ENCODE data around the gene TUBA3E. TPM values are rescaled to one million over a fixed set of nuclear protein-coding genes. Genes with fewer than 3 reads are reported as not detected.
A peak's percentile ranks its signal among the peaks of the same experiment; 100 is the strongest.
"Not testable (repeated sequence)": the region's sequence is repeated elsewhere in the genome, so short reads cannot be mapped to it uniquely, and the experiment has no call there.

Gene TUBA3E
- total RNA-seq, 1 donor from 2014 or later = not detected

DNA sequence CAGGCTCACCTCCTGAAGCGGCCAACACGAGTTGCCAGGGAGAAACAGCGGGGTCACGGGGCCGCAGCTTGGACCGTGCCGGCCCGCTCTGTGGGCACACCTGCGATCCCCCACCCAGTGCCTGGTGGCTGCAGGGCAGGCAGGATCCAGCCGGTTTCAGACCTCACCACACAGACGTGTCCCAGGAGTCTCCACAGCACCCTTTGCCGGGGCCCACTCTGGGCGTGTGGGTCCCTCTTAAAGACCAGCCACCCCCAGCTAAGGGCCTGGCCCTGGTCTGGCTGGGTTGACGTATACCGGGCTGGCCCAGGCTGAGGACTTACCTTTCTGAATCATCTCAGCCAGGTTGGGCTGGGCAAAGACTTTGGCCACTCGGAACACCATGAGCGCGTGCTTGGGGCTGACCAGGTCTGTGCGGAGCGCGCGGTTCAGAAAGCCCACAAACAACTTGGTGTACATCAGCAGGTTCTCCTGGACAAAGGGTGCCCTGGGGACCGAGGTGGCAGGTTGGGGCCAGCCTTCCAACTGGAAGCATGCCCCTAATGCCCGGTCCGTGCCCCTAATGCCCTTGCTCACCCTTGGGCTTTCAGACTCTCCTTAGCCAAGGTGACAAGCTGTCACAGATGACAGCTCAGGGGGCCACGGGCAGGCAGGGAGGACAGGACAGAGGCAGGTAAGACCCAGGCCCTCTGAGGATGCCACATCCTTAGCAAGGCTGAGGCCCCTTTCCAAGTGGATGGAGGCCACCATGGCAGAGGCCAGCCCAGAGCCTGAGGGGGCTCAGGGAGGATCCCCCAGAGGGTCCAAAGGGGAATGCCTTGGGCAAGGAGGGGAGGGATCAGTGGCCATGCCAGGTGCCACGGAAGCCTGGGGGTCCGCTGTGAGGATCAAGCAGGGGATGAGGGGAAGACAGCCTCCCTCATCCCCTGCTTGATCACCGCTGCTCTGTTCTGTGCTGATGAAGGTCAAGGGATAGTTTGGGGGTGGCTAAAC is 43.2 kb downstream of the TUBA3E start:
- no peak for ATAC-seq
- peak; percentile 53 for DNase-seq (ENCODE audit: low spot score)
- intact Hi-C loops (cut with DNase I) = no loop called here

DNA sequence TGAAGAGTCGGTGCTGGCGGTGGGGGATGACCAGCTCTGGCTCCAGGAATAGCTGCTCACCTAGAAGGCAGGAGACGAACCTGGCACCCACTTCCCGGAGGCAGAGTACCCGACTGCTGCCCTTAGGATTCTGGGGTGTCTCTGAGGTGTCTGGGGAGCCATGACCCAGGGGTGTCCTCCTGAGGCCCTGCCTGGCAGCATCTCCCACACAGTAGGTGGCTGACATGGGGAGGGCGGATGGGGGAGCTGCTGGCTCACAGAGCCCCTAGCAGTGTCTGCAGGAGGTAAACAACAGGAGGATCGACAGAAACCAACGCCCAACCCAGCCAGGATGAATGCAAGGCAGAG is 43.8 kb downstream of the TUBA3E start:
- intact Hi-C loops (cut with DNase I); ATAC-seq: not testable (repeated sequence)
- DNase-seq (ENCODE audit: low spot score) = peak; percentile 34

DNA sequence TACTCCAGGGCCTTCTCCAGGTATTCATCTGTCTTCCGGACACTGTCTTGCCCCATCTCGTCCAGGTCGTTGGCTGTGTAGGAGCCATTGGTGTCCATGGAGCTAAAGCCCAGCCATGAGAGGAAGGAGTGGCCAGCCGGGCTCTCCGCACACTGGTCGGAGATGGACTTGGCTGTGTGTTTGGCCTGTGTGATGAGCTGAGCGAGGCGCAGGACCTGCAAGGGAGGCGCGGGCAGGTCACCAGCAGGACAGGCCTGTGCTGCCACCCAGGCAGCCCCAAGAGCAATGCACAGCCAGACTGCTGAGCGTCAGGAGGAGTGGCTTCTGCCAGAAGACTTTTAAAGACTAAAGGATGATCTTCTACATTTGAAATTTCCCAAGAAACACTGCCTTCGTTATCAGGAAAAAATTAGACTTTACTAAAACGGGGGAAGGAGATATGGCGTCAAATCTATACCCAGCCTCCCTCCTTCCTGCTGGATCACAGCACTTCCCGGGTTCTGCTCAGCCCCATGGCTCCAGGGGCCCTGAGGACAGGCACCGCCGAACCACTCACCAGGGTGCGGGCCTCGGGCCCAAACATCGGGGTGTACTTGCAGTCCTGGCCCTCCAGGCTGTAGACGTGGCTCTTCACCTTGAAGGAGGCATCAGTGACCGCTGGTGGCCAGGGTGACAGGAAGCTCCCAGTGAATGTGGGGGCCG is 44.4 kb downstream of the TUBA3E start:
- ATAC-seq; intact Hi-C loops (cut with DNase I): not testable (repeated sequence)
- DNase-seq (ENCODE audit: low spot score) = peak; percentile 27

DNA sequence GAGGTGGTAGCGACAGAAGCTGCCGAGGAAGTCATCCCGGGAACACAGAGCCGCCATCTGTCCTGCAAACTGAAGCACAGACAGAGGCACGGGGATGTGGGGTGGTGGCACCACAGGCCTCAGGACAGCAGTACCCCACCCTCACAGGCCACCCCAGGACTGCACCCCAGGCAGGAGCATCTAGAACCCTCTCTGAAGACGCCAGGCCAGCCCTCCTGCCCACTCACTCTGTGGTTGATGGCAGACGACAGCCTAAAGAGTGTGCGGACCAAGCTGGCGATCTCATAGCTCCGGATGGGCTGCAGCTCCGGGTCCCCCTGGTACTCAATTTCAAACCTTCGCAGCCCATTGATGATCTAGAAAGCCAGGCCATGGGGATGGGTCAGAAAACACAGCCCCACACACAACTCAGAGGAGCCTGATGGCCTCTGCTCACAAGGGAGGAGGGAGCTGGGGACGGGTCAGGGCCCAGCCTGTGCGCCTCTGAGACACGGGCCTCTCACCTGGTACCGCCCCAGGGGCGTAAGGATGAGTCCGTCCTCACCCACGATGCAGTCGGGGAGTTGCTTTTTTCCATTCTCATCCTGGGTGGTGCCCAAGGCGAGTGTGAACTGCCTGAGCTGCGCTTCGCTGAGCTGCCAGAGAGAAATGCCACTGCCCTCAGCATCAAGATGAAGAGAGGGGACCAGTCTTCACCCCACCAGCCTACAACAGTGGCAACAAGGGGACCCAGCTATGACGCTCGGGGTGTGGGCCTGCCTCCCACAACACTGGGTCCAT is 45.2 kb downstream of the TUBA3E start:
- DNase-seq (ENCODE audit: low spot score) (peak; percentile 34), ATAC-seq (no peak)
- intact Hi-C loops (cut with DNase I) = no loop called here

DNA sequence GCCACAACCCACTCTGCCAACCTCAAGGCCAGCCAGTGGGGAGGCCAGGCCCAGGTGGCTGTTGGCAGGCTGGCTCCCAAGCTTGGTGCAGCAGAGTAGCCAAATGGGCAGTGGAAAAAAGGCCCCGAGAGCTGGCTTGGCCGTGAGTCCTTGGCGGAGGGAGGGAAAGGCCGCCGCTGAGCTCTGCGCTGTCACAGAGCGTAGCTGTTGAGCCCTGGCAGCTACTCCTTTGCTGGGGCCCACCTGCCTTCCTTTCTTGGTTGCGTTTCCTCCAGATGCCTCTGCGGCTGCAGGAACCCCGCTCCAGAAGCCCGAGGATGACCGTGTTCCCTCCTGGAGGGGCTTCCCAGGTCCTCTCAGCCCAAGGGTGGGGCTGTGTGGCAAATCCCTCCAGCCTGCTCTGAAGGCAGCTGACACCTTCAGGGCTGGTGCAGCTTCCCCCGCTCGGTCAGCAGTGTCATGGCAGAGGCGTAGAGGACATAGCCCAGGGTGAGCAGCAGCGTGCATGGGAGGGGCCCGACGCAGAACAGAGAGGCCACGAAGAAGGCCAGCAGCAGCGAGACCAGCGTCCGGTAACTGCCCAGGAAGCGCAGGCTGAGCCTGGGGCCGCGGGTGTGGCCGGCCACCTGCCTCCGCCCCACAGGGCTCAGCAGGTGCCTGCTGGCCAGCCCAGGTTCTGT is 46.0 kb downstream of the TUBA3E start:
- ATAC-seq; intact Hi-C loops (cut with DNase I): not testable (repeated sequence)
- DNase-seq (ENCODE audit: low spot score) = peak; percentile 23

DNA sequence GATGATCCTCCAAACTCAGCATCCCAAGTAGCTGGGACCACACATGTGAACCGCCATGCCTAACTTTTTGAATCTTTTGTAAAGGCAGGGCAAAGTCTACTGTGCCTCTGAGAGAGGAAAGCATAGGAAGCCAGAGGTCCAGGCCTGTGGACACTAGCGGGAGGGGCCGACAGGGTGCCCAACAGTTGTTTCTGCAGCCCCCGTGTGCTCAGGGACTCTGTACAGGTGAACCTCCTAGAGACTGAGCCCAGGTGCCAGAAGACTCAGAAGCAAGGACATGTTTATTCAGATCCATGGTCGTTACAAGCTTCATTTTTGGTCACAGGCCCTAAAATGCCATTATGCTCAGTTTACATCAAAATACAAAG is 47.1 kb downstream of the TUBA3E start:
- ATAC-seq; intact Hi-C loops (cut with DNase I): not testable (repeated sequence)
- DNase-seq (ENCODE audit: low spot score) = peak; percentile 18

DNA sequence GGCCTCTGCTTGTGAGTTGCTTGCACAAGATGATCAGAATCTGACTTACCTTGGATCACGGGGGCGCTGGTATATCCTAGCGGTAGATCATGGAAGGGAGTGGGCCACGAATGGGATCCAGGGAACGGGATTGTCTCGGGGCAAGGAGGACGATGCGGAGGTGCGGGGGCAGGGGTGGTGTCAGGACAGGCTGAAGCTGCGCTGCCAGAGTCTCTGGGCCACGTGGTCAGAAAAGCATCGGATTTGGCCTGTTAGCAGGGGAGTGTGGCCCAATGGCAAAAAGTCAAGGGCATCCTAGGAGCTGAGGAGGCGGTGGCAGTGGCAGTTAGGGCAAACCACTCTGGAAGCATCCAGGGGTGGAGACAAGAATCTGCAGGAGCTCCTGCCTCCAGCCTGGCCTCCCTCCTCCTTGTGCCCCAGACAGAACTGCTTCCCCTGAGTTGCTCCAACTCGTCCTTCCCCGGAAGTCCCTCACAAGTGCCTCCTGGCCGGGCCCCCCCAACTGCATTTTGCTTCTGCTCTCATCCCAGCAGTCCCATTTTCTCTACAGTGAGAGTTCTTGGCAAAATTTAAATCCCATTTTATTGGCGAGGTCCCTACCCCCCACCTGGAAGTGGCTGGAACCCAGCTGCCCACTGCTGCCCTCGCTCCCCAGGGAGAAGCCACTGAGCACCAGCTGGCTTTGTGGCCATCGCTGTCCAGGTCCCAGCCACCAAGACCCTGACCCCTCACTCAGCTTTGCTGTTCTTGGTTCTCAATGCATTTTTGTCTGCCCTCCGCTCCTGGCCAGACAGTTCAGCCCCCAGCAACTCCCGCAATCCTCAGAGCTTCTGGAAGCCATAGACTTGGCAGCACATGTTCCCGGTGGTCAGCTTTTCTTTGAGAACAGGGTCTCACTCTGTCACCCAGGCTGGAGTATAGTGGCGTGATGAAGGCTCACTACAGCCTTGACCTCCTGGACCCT is 47.8 kb downstream of the TUBA3E start:
- ATAC-seq = no peak
- intact Hi-C loops (cut with DNase I) = no loop called here
- peak; percentile 56 for DNase-seq (ENCODE audit: low spot score)

DNA sequence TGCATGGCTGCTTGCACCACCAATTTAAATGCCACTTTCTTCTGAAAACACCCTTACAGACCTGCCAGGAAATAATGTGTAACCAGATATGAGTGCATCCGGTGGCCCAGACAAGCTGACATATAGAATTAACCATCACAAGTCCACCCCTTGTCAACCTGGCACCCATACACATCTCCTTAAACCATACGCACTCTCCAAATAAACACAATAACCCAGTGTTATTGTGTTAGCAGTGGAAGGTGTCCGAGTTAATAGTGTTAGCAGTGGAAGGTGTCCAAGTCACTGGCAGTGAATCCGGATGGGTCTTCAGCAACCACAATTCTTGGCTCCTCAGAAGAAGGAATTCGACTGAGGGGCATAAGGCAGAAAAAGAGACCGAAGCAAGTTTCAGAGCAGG is 49.7 kb downstream of the TUBA3E start:
- intact Hi-C loops (cut with DNase I); DNase-seq (ENCODE audit: low spot score); ATAC-seq: not testable (repeated sequence)

DNA sequence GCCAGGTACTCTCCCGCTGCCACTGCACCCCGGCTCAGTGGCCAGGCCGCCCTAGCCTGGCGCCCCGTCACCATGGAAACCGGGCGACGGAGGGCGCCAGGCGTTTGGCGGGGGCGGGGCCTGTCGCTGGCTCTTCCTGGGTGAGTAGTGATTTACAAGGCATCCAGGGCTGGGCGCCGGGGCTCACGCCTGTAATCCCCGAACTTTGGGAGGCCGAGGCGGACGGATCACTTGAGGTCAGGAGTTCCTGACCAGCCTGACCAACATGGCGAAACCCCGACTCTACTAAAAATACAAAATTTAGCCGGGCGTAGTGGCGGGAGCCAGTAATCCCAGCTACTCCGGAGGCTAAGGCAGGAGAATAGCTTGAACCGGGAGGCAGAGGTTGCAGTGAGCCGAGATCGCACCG is 53.2 kb downstream of the TUBA3E start, which contains the start of gene CCDC74B:
Gene CCDC74B, minus strand, starts transcription at position 107 of the 409 bp plus-strand sequence. CDS start 116 bp downstream, outside the sequence.
- peak; percentile 68 for DNase-seq (ENCODE audit: low spot score)
- intact Hi-C loops (cut with DNase I) = not testable (repeated sequence)

DNA sequence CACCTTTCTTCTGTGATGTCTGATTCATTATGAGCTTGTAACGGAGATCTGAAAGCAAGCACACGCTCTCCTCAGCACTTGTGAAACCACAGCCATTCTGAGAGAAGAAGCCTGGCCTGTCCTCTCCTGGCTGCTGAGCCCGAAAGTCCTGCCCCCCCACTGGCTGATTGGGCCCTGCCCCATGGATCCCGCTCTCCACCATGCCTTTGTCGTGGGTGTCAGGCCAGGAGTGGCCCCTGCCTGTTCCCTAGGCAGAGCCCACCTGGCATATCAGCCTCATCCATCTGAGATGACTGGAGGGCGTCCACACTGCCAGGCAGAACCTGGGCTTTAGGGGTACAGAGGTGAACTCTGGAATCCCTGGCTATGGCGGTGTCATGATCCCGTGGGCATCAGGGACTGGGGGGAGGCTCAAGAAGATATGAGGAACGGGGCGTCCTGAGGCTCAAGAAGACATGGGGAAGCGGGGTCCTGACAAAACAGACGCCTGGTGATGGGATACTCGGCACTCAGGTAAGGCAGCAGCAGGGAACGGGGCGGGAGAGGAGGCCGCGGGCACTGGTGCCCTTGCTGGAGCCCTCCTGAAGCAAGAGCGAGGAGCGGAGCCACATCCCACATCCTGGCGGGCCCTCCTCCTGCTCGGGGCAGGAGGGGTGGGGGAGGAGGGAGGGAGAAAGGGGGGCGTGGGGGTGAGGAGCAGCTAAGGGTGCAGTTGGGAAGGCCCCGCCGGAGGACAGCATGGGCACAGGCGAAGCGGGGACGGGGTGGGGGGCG is 54.8 kb downstream of the TUBA3E start:
- ATAC-seq (peak; percentile 17), DNase-seq (ENCODE audit: low spot score) (peak; percentile 39)
- intact Hi-C loops (cut with DNase I) = not testable (repeated sequence)

More for the DNA sequence above, 53.2 kb downstream of the TUBA3E start, which contains the start of gene CCDC74B:
- ATAC-seq = peak; percentile 91

DNA sequence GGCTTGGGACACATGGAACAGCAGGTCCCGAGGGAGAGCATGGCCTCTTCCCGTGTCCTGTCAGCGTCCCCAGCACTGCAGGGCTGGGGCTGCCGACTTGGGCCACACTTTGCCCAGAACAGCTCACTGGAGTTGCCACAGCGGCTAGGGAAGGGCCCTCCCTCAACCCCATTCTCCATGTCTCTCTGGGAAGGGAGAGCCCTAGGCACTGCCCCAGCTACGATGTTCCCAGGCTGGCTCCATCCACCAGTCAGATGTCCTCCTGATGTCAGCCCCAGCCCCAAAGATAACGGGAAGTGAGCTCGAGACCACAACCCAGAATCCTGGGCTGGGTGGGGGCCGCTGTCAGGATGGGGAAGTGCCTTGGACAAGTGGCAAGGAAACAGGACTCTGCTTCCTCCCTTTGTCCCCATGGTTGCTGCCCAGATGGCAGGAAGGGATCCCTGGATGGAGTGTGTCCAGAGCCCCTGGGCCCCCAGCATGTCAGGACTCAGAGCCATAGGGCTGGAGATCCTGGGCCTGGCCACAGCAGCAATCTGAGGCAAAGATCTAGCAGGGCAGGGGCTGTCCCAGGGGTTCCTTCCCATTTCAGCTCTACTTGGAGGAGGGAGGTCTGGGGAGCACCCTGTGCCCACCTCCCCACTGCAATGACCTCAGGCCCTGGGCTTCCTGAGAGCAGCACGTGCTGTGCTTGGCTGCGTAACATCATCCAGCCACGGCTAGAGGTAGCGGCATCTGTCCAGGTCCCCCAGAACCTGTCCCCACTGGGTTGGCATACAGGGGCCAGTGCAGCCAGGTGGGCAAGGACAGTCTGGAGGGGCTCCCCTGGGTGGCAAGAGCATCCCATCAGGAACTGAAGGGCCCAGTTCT is 55.6 kb downstream of the TUBA3E start:
- intact Hi-C loops (cut with DNase I); ATAC-seq: not testable (repeated sequence)
- DNase-seq (ENCODE audit: low spot score) = peak; percentile 17

Other genes starting within 250 kb of the TUBA3E start
- 0.13 TPM for gene RAB6C, start 218.8 kb downstream of the TUBA3E start, total RNA-seq
- gene POTEF, start 69.2 kb downstream of the TUBA3E start, total RNA-seq = 2.0 TPM
- gene CCDC74B, start 53.3 kb downstream of the TUBA3E start, total RNA-seq = 7.5 TPM
- gene SMPD4, start 16.8 kb downstream of the TUBA3E start, total RNA-seq = 40.4 TPM
- gene MZT2B, start 16.2 kb downstream of the TUBA3E start, total RNA-seq = 168 TPM
- gene IMP4, start 144.5 kb upstream of the TUBA3E start, total RNA-seq = 43.0 TPM
- gene PTPN18, start 157.6 kb upstream of the TUBA3E start, total RNA-seq = 44.7 TPM

Measured in sciatic nerve (tissue), 2 donors.